Measurements from ENCODE around the gene CD22.
"Not testable (repeated sequence)": the region's sequence is repeated elsewhere in the genome, so short reads cannot be mapped to it uniquely, and the experiment has no call there.

The CD22 gene

DNA sequence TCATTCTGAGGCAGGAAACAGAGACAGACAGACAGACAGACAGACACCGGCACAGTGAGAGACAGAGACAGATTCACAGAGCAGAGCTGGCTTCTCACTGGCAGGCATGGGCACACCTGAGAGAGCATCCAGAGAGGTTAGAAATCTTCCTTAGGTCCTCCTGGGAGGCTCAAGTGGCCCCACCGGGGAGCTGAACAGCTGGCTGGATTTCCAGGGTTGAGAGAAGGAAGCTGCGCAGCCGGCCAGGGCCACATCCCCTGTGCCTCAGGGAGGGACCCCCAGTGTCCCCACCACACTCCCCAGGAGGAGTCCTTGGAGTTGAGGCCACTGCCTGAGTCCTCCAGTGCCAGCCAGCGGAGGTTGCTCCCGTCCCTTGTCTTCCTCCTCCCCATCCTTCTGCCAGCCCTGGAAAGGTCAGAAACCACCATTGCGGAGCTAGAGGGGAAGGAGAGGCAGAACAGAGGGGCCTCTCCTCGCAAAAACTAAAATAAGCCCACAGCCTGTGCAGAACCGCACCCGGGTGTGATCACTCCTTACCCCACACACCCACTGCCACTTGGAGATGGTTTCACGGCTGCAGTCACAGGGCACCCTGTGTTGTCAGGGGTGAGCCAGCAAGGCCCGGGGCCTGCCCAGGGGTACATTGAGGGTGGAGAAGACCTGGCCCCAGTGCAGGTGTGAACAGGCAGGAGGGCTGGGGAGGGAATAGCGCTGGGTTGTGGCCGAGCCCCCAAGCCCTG is 33.4 kb downstream of the CD22 start:
- no peak for DNase-seq

DNA sequence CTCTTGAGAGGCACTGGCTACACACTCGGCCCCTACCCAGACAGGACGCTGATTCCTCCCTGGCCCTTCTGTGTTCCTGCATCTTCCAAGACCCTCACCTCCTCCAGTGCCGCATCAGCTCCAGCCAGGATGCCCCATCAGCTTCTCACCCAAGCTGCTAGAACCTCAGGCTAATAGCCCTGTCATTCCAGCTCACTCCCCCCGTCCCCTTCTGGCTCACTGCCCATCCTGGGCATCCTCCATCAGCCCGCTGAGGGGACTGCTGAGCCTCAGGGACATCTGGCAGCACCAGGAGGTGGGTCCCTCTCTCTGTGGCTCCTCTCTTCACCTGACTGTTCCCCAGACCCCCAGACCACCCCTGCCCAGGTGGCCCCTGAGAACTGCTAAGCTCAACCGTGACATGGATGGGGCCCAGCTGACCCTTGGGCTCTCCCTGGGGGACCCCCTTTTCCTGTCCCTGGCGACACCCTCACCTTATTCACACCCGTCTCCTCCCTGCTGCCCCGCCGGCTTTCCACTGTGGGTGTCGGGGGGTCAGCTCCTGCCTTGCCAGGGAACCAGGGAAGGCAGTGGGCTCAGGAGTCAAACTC is 34.1 kb downstream of the CD22 start:
- no peak for DNase-seq

DNA sequence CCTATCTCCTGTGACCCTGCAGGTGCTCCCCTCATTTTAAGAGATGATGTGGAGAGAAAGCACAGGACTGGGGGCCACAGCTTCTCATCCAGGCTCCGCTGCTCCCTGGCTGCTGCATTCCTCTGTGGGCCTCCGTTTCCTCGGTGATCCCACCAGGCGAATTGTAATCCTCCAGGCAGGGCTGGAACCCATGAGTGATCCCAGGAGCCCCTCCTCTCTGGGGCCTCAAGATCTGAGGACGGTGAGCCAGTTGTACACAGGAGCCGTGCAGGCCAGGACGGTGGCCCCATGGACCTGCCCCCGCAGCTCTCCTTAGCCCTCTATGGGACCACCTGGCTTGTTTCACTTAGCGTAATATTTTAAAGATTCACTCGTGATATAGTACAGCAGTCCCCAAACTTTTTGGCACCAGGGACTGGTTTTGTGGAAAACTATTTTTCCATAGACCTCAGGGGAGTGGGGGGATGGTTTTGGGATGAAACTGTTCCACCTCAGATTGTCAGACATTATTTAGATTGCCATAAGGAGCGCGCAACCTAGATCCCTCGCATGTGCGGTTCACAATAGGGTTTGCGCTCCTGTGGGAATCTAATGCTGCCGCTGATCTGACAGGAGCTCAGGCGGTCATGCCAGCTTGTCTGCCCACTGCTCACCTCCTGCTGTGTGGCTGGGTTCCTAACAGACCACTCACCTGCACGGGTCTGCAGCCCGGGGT is 34.9 kb downstream of the CD22 start:
- DNase-seq, result no peak

DNA sequence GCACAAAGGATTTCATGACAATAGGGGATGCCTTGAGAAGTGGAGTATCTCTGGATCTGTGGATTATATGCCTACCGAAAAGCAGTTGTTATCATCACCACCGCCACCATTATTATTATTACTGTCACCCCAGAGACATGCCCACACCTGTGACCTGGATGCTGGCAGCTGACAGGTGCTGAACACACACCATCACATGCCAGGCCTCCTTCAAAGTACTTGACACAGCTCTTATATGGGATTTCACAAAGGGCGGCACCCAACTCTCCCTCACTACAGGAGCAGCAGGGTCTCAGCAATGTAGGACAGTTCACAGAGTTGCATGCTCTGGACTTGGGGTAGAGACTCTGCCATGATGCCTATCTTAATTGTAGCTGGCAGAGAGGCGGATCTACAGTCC is 36.3 kb downstream of the CD22 start:
- no peak for DNase-seq

DNA sequence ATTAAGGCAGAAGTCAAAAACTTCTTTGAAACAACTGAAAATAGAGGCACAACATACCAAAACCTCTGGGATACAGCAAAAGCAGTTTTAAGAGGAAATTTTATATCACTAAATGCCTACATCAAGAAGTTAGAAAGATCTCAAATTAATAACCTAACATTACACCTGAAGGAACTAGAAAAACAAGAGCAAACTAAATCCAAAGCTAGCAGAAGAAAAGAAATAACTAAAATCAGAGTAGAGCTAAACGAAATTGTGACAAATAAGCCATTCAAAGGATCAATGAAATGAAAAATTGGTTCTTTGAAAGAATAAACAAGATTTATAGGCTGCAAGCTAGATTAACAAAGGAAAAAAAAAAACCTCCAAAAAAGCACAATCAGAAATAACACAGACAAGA is 39.4 kb downstream of the CD22 start:
- no peak for DNase-seq

DNA sequence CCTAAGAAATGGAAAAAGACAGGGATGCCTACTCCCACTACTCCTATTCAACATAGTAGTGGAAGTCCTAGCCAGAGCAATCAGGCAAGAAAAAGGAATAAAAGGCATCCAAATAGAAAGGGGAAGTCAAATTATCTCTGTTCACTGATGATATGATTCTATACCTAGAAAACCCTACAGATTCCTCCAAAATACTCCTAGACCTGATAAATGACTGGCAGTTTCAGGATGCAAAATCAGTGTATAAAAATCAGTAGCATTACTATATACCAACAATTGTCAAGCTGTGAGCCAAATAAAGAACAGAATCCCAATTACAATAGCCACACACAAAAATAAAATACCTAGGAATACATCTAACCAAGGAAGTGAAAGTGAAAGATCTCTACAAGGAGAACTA is 40.5 kb downstream of the CD22 start:
- DNase-seq, result no peak

DNA sequence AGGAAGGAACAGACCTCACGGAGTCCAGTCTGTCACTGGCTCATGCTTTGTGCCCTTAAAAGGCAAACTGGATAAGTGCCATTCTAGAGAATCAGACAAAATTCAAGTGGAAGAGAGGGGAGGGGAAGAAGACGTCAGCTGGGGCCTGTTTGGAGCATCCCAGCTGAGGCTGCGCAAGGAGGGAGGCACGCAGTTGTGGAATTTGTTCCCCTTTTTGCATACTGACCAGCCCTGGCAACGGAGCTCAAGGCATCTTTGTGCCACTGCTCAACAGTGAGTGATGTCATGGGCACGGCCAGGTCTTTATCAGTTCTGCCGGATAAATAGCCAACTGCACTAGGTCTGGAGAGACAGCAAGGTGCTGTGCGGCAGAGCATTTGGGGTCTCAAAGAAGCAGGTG is 41.7 kb downstream of the CD22 start, which contains the start of gene GPR42:
GPR42 (plus strand) TSS at position 347 of the 400 bp plus-strand sequence. CDS start 292 bp downstream, outside the sequence.
- no peak for DNase-seq

DNA sequence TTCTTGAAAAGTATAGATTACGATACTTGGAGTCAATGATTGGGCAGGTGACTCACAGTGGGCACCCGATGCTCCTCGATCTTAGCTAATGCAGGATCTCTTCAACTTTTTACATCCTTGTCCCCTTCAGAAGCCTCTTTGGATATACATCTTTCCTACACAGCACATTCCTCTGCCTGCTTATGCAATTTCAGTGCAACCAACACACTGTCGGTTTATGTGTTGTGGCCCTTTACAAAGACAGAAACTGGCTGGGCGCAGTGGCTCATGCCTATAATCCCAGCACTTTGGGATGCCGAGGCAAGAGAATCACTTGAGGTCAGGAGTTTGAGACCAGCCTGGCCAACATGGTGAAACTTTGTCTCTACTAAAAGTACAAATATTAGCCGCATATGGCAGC is 44.5 kb downstream of the CD22 start:
- DNase-seq, result no peak

DNA sequence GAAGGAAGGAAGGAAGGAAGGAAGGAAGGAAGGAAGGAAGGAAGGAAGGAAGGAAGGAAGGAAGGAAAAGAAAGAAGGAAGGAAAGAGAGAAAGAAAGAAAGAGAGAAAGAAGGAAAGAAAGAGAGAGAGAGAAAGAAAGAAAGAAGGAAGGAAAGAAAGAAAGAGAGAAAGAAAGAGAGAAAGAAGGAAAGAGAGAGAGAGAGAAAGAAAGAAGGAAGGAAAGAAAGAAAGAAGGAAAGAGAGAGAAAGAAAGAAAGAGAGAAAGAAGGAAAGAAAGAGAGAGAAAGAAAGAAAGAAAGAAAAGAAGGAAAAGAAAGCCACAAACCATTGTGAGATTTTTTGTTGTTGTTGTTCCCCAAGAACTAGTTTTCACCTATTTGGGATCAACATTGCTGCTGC is 45.0 kb downstream of the CD22 start:
- not testable (repeated sequence) for DNase-seq

DNA sequence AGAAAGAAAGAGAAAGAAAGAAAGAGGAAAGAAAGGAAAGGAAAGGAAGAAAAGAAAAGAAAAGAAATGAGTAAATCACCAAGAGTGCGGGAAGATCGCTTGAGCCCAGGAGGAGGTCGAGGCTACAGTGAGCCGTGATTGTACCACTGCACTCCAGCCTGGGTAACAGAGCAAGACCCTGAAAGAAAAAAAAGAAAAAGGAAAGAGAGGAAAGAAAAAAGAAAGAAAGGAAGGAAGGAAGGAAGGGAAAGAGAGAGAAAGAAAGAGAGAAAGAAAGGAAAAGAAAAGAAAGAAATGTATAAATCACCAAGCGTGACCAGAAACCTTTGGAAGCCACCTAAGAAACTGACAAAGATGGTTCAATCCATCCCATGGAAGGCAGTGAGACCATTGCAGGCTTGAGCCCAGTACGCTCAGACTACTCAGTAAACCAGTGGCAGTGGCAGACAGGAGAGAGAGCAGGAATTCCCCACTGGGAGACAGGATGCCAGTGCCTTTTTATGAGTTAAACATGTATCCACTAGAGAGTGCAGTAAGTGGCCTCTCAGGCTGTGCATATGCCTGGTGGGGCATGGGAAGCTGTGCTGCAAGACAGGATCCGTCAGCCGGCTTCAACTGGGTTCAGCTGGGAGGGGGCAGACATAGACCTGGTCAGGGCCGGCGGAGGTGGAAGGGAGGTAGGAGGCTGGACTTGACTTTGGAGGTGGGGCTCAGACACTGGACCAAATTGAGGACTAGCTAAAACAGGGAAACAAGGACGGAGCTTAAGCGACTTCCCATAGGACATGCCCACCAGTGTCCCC is 46.7 kb downstream of the CD22 start:
- DNase-seq, result no peak

DNA sequence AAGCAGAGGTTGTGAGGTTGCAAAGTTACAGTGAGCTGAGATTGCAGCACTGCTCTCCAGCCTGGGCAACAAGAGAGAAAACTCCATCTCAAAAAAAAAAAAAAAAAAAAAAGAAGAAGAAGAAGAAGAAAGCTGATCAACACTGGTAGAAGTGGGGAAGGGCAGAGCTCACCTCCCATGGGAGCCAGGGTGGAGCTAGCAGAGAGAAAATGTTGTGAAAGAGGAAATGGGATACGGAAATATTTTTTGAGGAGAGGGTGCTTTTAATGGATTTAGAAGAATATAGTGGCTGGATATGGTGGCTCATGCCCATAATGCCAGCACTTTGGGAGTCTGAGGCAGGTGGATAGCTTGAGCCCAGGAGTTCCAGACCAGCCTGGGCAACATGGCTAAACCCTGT is 48.7 kb downstream of the CD22 start:
- DNase-seq, result no peak

DNA sequence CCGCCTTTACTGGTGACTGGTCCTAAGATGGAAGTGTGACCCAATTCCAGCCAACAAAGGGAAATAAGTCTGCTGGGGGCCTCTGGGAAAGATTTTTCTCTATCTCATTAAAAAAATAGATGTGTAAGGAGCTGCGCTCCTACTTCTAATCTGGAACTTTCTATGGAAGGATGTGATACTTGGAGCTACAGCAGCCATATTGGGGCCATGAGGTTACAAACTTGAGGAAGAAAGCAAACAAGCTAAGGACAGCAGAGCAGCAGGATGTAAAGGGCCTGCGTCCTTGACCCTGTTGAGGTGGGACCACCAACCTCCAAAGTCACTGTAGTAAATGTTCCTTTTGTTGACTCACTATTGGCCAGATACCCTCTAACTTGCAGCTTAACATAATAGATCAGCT is 49.4 kb downstream of the CD22 start:
- no peak for DNase-seq

DNA sequence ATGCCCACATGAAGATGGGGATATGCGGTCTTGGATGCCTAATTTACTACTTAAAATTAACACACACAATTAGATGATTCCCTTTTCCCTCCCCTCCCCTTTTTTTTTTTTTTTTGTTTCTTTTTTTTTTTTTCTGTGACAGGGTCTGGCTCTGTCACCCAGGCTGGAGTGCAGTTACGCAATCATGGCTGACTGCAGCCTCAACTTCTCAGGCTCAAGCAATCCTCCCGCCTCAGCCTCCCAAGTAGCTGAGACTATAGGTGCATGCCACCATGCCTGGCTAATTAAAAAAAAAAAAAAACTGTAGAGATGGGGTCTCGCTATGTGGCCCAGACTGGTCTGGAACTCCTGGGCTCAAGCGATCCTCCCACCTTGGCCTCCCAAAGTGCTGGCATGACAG is 50.6 kb downstream of the CD22 start:
- DNase-seq, result not testable (repeated sequence)

DNA sequence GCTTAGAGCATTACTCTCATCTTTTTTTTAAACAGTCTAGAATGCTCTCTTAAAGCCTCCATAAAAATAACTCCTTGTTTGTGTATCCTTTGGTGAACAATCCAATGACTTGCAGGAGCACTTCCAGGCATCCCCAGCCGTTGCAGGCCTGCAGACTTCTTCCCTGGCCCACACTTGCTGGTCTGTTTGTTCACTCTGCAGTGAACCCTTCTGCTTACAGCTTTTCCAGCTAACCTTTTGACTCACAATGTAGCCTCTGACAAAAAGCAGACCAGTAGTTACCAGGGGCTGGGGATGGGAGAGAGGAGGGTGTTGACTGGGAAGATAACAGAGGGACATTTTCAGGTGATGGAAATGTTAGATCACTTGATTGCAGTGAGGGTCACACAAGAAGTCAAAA is 51.0 kb downstream of the CD22 start:
- no peak for DNase-seq

DNA sequence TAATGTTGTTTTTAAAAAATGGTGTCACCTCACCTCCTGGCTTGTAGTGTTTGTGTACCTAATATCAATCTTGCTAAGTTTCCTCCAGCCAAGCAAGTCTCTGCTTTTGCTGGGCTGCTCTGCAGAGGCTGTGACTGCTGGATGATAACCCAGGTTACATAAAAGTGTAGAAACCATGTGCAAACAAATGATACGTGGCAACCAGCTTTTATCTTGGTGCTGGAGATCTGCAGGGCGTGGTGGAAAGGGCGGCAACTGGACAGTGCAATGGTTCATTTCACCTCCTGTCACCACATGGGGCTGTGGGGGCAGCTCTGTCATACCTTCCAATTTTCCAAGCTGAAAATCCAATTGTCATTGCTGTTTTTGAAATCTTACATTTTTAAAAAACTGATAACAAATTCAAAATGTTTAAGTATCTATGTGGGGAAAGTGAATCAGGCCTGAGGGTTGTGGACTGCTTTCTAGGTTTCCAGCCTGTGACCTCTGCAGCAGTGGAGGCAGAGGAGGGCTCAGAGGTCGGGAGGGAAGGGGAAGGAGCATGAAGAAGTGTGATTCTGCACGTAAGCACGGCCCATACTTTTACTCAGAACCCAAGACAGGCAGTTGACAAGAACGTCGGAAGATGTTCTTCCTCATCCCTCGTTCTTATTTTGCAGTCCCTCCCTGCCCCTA is 51.6 kb downstream of the CD22 start:
- DNase-seq, result no peak

DNA sequence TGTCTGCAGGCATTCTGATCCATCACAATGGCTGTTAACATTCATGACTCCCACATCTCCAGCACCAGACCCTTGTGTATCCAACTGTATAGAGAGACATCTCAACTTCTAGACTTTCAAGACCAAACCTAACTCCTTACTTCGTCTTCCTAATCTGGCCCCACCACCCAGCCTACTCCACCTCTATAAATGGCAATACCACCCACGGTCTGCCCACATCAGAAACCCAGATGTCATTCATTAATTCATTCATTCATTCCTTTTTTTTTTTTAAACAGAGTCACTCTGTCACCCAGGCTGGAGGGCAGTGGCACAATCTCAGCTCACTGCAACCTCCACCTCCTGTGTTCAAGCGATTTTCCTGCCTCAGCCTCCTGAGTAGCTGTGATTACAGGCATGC is 52.3 kb downstream of the CD22 start:
- DNase-seq, result no peak

DNA sequence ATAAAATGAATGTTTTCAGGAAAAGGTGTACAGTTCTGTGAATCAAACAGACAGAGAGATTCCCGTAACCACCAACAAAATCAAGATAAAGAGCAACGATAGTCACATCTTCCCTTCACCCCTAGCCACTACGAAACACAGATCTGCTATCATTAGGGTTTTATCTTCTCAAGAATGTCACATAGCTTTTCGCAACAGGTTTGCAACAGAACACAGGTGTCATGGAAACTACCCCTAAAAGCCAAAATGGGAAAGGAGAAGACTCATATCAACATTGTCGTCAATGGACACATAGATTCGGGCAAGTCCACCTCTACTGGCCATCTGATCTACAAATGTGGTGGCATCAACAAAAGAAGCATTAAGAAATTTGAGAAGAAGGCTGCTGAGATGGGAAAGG is 52.9 kb downstream of the CD22 start:
- DNase-seq, result no peak

DNA sequence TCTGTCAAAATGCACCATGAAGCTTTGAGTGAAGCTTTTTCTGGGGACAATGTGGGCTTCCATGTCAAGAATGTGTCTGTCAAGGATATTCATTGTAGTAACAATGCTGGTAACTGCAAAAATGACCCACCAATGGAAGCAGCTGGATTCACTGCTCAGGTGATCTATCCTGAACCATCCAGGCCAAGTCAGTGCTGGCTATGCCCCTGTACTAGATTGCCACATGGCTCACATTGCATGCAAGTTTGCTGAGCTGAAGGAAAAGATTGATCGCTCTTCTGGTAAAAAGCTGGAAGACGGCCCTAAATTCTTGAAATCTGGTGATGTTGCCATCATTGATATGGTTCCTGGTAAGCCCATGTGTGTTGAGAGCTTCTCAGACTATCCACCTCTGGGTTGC is 54.5 kb downstream of the CD22 start:
- no peak for DNase-seq

DNA sequence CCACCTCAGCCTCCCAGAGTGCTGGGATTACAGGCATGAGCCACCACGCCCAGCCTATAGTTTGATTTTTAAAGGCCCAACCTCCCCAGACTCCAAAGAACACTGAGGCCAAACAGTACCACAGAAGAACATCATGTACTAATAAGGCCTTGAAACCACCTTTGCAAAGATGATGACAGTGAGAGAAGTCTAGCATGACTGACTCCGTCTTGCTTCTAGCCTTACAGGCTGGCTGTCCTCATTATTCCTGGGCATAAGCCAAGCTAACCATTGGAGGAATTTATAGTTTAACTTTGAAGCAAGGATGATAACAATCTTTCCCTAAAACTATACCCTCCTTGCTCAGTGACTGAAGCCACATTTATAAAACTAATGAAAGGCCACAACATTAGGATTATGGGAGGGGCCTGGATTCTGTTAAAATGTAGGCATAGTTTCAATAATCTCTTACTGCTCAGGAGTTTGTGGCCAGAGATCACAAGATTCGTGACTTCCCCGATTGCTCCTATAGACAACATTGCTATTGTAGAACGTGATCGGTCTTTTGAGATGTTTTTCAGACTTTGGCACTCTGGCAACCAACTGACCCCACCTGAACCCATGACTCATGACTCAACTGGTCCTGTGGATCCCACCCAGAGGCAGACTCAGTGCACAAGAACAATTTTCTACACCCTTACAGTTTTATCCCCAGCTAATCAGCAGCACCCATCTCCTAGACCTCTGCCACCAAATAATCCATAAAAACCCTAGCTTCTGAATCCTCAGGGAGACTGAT is 59.5 kb downstream of the CD22 start:
- DNase-seq, result no peak

DNA sequence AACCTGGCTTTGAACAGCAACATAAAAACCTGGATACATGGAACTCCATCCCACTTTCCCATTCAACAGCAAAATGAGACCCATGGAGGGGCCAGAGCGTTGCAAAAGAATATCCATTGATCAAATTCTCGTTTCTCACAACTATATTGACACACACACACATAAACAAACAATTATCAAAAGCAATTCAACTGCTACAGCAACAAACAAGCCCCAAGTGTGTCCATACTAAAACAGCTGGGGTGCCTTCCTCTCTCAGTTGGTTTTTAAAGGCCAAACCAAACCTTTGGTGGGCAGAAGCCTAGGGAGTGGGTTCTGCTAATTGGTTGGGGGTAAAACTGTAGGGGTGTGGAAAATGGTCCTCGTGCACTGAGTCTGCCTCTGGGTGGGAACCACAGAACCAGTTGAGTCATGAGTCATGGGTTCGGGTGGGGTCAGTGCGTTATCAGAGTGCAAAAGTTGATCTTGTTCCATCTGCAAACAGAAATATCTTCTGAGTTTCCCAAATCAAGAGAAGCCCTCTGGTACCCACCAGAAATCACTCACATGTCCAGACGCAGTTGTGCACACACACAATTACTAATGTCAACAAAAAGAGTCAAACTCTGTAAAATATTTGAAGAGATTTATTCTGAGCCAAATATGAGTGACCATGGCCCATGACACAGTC is 60.3 kb downstream of the CD22 start:
- DNase-seq, result no peak
